Thymus (tissue), 11 donors: ENCODE measurements around the gene ATP6V0C. TPM values are rescaled to one million over a fixed set of nuclear protein-coding genes. Genes with fewer than 3 reads are reported as not detected.
"Not testable (repeated sequence)": the region's sequence is repeated elsewhere in the genome, so short reads cannot be mapped to it uniquely, and the experiment has no call there.

ENCODE experiments used
- DNase-seq, 9 donors: peaks; one replicate each; pipeline ENCODE4 v3.0.0-alpha.2; 2013; ENCODE audit warnings: low spot score in 9 of 9, low read depth in 6 of 9, missing footprints in 1 of 9
- H3K27ac ChIP-seq, 2 donors: one replicate each; pipeline ENCODE4 v1.5.1; 2013; ENCODE audit warnings: control low read depth in 1 of 2, low read depth in 1 of 2, low read length in 1 of 2, mild to moderate bottlenecking in 1 of 2, moderate library complexity in 1 of 2
- H3K27me3 ChIP-seq, 2 donors: one replicate each; pipeline ENCODE4 v1.5.1; 2013; ENCODE audit warnings: low read length in 1 of 2; ENCODE audit not compliant: control insufficient read depth in 2 of 2, insufficient read depth in 1 of 2
- H3K36me3 ChIP-seq, 2 donors: one replicate each; pipeline ENCODE4 v1.5.1; 2013; ENCODE audit warnings: low read length in 1 of 2, mild to moderate bottlenecking in 1 of 2, moderate library complexity in 1 of 2; ENCODE audit not compliant: control insufficient read depth in 2 of 2, insufficient read depth in 2 of 2
- H3K4me1 ChIP-seq, 2 donors: one replicate each; pipeline ENCODE4 v1.5.1; 2013; ENCODE audit warnings: low read length in 2 of 2; ENCODE audit not compliant: control insufficient read depth in 2 of 2, insufficient read depth in 2 of 2
- H3K4me3 ChIP-seq, 2 donors: one replicate each; pipeline ENCODE4 v1.5.1; 2013; ENCODE audit warnings: low read length in 2 of 2, control low read depth in 1 of 2, mild to moderate bottlenecking in 1 of 2
- H3K9me3 ChIP-seq, 2 donors: one replicate each; pipeline ENCODE4 v1.5.1; 2013; ENCODE audit warnings: low read length in 1 of 2, mild to moderate bottlenecking in 1 of 2; ENCODE audit not compliant: control insufficient read depth in 2 of 2, insufficient read depth in 1 of 2
- WGBS: extraction: QIAGEN DNeasy Blood & Tissue Kit; methylation state at CpG from one replicate; pipeline ENCODE4 v1.1.7; 2013; 5-methylcytosine and 5-hydroxymethylcytosine counted together
- polyA plus RNA-seq: library from polyadenylated mRNA; stranded (reverse); fragments of 200-250 nt; gene quantifications from one replicate; pipeline ENCODE4 v1.2.3, GENCODE V29; 2013
- total RNA-seq: library from RNA; stranded (reverse); fragments of 120-200 nt; gene quantifications from one replicate; pipeline ENCODE4 v1.2.4, GENCODE V29; 2013
- donor health status: healthy.

Gene ATP6V0C
- total and polyA plus RNA-seq, 2 donors = 11.0 to 103 TPM

DNA sequence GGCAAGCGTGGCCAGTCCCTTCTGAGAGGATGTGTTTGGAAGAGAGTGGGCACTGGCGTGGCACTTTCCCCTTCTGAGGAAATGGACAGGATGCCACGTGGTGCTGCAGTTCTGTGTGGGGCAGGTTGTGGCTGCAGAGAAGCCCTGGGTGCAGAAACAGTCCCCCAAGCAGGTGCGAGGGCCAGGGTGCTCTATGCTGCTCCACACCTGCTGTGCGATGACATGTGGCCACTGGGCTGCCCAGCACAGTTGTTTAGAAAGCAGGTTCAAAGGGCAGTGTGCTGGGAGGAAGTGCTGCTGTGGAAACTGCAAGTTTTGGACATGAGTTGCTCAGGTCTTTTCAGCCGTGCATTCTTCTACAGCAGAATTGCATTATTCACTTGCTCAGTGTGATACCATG is 27.7 kb downstream of the ATP6V0C start:
- not testable (repeated sequence) for DNase-seq, H3K27me3 ChIP-seq, H3K36me3 ChIP-seq, H3K4me3 ChIP-seq, H3K27ac ChIP-seq, H3K9me3 ChIP-seq
- 76% methylated on average over 6 of the region's 6 CpGs for WGBS
- H3K4me1 ChIP-seq = peaks cover 13 to 21% of the 10 kb centered on the region in 2 donors

DNA sequence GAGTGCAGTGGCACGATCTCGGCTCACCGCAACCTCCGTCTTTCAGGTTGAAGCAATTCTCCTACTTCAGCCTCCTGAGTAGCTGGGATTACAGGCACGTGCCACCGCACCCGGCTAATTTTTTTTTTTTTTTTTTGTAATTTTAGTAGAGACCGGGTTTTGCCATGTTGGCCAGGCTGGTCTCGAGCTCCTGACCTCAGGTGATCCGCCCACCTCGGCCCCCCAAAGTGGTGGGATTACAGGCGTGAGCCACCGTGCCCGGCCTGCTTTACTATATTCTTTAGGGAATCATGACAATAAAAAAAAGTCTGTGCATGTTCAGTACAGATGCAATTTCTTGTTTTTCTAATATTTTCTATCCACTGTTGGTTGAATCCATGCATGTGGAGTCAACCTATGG is 30.0 kb downstream of the ATP6V0C start:
- WGBS = 97% methylated on average over 14 of the region's 14 CpGs
- H3K4me3 ChIP-seq, H3K27me3 ChIP-seq, H3K9me3 ChIP-seq, DNase-seq, H3K27ac ChIP-seq, H3K36me3 ChIP-seq: not testable (repeated sequence)
- H3K4me1 ChIP-seq = peaks cover 11 to 14% of the 10 kb centered on the region in 2 donors

- no CpG with 5 or more reads among the region's 14 CpGs for WGBS
- not testable (repeated sequence) for H3K36me3 ChIP-seq, DNase-seq, H3K4me3 ChIP-seq, H3K27ac ChIP-seq, H3K4me1 ChIP-seq, H3K27me3 ChIP-seq, H3K9me3 ChIP-seq
Measured at GRCh38 chr16:2550283-2550878, 36.6 kb downstream of the ATP6V0C start.

GRCh38 chr16:2551420-2551889 is 37.7 kb downstream of the ATP6V0C start:
- not testable (repeated sequence) for H3K36me3 ChIP-seq, H3K27ac ChIP-seq, H3K4me1 ChIP-seq, DNase-seq, H3K9me3 ChIP-seq, H3K4me3 ChIP-seq, H3K27me3 ChIP-seq
- 92% methylated on average over 11 of the region's 17 CpGs for WGBS

DNA sequence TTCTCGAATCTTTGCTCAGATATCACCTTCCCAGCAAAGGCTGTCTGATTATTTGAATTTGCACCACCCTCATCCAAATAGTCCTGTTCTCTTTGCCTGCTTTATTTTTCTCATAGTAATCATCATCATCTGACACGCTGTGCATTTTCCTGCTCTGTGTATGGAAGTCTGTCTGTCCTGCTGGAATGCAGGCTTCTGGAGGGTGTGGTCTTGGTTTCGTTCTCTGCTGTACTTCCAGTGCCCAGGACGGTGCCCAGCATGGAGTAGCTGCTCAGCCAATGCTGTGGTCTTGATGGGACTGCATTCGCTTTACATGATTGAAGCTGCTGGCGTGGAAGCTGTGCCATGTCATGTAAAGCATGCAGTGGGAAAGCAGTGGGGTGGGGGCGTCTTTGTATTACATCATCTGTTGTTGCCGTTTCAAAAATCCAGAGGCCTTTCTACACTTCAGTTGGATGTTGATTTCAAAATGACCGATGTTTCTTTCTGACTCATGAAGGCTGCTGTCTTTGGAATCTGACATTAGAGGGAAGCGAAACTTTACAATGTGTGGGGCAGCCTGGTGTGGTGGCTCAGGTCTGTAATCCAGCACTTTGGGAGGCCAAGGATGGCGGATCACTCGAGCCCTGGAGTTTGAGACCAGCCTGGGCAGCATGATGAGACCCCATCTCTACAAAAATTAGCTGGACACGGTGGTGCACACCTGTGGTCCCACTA is 41.1 kb downstream of the ATP6V0C start:
- not testable (repeated sequence) for H3K9me3 ChIP-seq, DNase-seq, H3K4me1 ChIP-seq, H3K4me3 ChIP-seq, H3K27me3 ChIP-seq, H3K27ac ChIP-seq, H3K36me3 ChIP-seq
- no CpG with 5 or more reads among the region's 13 CpGs for WGBS

- H3K4me3 ChIP-seq, H3K4me1 ChIP-seq, H3K27me3 ChIP-seq, DNase-seq, H3K9me3 ChIP-seq, H3K27ac ChIP-seq, H3K36me3 ChIP-seq: not testable (repeated sequence)
- 99% methylated on average over 6 of the region's 15 CpGs for WGBS
Measured at GRCh38 chr16:2557150-2557549, 43.4 kb downstream of the ATP6V0C start.

DNA sequence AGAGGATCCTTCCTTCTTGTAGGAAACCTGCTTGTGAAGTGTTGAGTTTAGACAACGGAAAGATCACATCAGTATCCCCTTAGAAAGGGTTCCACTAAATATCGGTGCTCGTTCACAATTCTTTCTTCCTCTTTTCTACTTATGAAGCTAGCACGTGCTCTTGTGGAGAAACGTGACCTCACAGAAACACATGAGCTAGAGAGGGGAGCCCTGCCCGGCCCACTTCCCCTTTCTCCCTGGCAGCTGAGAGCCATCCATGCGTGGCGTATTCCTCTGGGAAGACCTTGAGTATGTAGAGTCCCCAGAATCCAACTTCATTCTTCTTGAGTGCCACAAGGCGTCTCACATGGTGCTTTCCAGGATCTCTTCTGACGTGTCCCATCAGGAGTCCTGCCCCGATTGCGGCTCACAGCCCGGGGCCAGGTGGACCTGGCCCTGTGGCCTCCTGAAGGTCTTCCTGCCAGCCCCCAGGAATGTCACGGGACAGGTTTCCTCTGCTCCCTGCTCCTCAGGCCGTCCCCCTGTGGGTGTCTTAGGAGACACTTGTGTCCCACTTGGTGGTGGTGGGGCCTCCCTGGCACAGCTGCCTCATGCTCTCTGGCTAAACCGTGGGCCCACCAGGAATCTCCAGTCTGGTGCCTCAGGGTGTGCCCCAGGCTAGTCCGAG is 46.5 kb downstream of the ATP6V0C start:
- not testable (repeated sequence) for H3K4me3 ChIP-seq, DNase-seq, H3K9me3 ChIP-seq, H3K4me1 ChIP-seq, H3K27ac ChIP-seq, H3K36me3 ChIP-seq, H3K27me3 ChIP-seq
- WGBS = 36% methylated on average over 9 of the region's 17 CpGs

DNA sequence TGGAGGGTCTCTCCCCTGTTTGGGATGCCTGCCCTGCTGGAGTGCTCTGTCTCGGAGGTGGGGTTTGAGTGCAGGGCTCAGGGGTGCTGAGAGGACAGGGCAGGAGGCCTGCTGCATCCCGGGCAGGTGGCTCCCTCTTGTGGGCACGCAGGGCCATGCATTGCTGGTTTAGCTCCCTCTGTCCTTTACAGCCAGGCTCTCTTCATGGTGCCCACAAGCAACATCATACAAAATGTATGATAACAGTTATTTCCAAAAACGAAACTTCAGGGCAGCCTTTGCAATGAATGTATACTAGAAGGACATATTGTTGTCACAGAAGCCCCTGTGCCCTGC is 47.0 kb downstream of the ATP6V0C start:
- H3K4me1 ChIP-seq = not testable (repeated sequence)

DNA sequence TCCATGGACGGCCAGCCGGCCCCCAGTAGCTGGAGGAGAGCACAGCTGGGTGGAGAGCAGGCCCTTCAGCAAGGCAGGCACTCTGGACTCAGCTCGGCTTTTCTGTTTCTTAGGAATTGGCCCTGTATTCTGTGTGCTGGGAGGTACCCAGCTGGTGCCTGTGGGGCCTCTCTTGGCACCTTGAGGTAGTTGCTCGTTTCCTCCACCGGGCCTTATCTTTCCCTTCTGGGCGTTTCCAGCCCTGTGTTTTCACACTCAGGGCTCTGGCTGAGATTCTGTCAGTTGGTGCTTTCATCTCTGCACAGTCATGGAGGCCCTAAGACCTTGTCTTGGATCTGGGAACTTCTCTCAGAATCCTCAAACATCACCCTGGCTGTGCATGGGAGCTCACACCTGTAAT is 53.8 kb downstream of the ATP6V0C start:
- not testable (repeated sequence) for H3K36me3 ChIP-seq, H3K4me3 ChIP-seq, H3K9me3 ChIP-seq, H3K4me1 ChIP-seq, H3K27ac ChIP-seq, H3K27me3 ChIP-seq, DNase-seq
- WGBS = no CpG with 5 or more reads among the region's 6 CpGs

More for the DNA sequence above, 47.0 kb downstream of the ATP6V0C start:
- not testable (repeated sequence) for H3K27me3 ChIP-seq, H3K4me3 ChIP-seq, DNase-seq, H3K27ac ChIP-seq, H3K36me3 ChIP-seq, H3K9me3 ChIP-seq
- WGBS = 18% methylated on average over 2 of the region's 4 CpGs
